Lung (tissue), 12 donors: ENCODE data around the gene PYCR2. TPM values are rescaled to one million over a fixed set of nuclear protein-coding genes. Genes with fewer than 3 reads are reported as not detected.

Experiments used
- ATAC-seq: fragments of 200-7000 bp; cut with Tn5 transposase; one replicate; pipeline ENCODE4 v1.9.1; 2020; ENCODE audit warnings: moderate number of reproducible peaks; ENCODE audit not compliant: insufficient read depth, low FRiP score
- DNase-seq, 3 donors: peaks; one replicate each; pipeline ENCODE4 v3.0.0-alpha.2; 2013 to 2017
- H3K27ac ChIP-seq, 2 donors: one replicate each; pipeline ENCODE4 v1.5.1; 2013; ENCODE audit warnings: mild to moderate bottlenecking in 2 of 2, moderate library complexity in 2 of 2, control low read depth in 1 of 2, inconsistent platforms in 1 of 2, low read depth in 1 of 2, low read length in 1 of 2
- H3K27me3 ChIP-seq, 3 donors: one replicate each; pipeline ENCODE4 v1.5.1; 2013; ENCODE audit warnings: low read length in 2 of 3; ENCODE audit not compliant: control insufficient read depth in 3 of 3, insufficient read depth in 3 of 3
- H3K36me3 ChIP-seq, 4 donors: one replicate each; pipeline ENCODE4 v1.5.1; 2013; ENCODE audit warnings: low read length in 4 of 4, mild to moderate bottlenecking in 1 of 4, moderate library complexity in 1 of 4; ENCODE audit not compliant: control insufficient read depth in 4 of 4, insufficient read depth in 4 of 4
- H3K4me1 ChIP-seq, 5 donors: one replicate each; pipeline ENCODE4 v1.5.1; 2013; ENCODE audit warnings: low read length in 5 of 5, mild to moderate bottlenecking in 2 of 5, moderate library complexity in 1 of 5; ENCODE audit not compliant: control insufficient read depth in 5 of 5, insufficient read depth in 5 of 5
- H3K4me3 ChIP-seq: one replicate; pipeline ENCODE4 v1.5.1; 2013; ENCODE audit warnings: mild to moderate bottlenecking, control low read depth, moderate library complexity
- H3K9ac ChIP-seq, 2 donors: one replicate each; pipeline ENCODE4 v1.5.1; 2013; ENCODE audit warnings: low read length in 2 of 2, control low read depth in 1 of 2; ENCODE audit not compliant: insufficient read depth in 1 of 2
- H3K9me3 ChIP-seq, 4 donors: one replicate each; pipeline ENCODE4 v1.5.1; 2013; ENCODE audit warnings: low read length in 3 of 4, mild to moderate bottlenecking in 1 of 4, moderate library complexity in 1 of 4; ENCODE audit not compliant: control insufficient read depth in 4 of 4, insufficient read depth in 3 of 4
- CTCF ChIP-seq: IDR thresholded peaks from 2 replicates; pipeline ENCODE4 v1.5.1; 2012; ENCODE audit warnings: mild to moderate bottlenecking; ENCODE audit errors: control extremely low read depth, extremely low read depth
- WGBS, 2 donors: extraction: QIAGEN DNeasy Blood & Tissue Kit; methylation state at CpG; one replicate each; pipeline ENCODE4 v1.1.7; 2013; 5-methylcytosine and 5-hydroxymethylcytosine counted together
- polyA plus RNA-seq, 2 donors: library from polyadenylated mRNA; stranded (reverse); fragments of 200-250 nt; gene quantifications; one replicate each; pipeline ENCODE4 v1.2.1, GENCODE V29; 2013
- total RNA-seq, 2 donors: library from RNA; depleted of rRNA in 1 of 2; stranded (reverse); fragments of >200 nt in 1 of 2; gene quantifications; one replicate each; pipeline ENCODE4 v1.2.1, GENCODE V29; 2014 to 2021
- donor health status: control.
- donor health status: control.
- donor health status: Bipolar disorder and iron deficiency.
- donor health status: healthy.
- donor health status: DM: yes; HTN: yes; CAD: no.

PYCR2 gene
- total and polyA plus RNA-seq, 4 donors: 32.6 to 105 (median 84.8) TPM

GRCh38 chr1:225915538-225915991, 8.5 kb downstream of the PYCR2 start:
- WGBS, 2 donors: 90 to 93% methylated on average over 7 of the region's 7 CpGs
- no peak overlapping the region for H3K27ac ChIP-seq
- ATAC-seq (no peak), DNase-seq (no peak)
- no peaks in the 10 kb centered on the region for H3K27me3 ChIP-seq
- no peak overlapping the region for H3K4me3 ChIP-seq
- H3K9ac ChIP-seq: no peak overlapping the region
- TF ChIP-seq CTCF: no peak
- peaks cover 0 to 15% (median 9%) of the 10 kb centered on the region in 4 donors for H3K36me3 ChIP-seq
- peaks cover 0 to 2% (median 0%) of the 10 kb centered on the region in 4 donors for H3K9me3 ChIP-seq
- peaks cover 0 to 21% (median 4%) of the 10 kb centered on the region in 5 donors for H3K4me1 ChIP-seq

GRCh38 chr1:225914947-225915346, 9.1 kb downstream of the PYCR2 start:
- no peak for DNase-seq
- H3K36me3 ChIP-seq: peaks cover 0 to 14% (median 9%) of the 10 kb centered on the region in 4 donors
- no peak for TF ChIP-seq CTCF
- H3K4me3 ChIP-seq: no peak overlapping the region
- H3K9ac ChIP-seq: no peak overlapping the region
- 93 to 94% methylated on average over 6 of the region's 6 CpGs for WGBS, 2 donors
- no peak for ATAC-seq
- no peak overlapping the region for H3K27ac ChIP-seq
- H3K4me1 ChIP-seq: peaks cover 0 to 17% (median 2%) of the 10 kb centered on the region in 5 donors
- no peaks in the 10 kb centered on the region for H3K27me3 ChIP-seq
- H3K9me3 ChIP-seq: peaks cover 0 to 2% (median 0%) of the 10 kb centered on the region in 4 donors

- 87 to 93% methylated on average over 6 of the region's 6 CpGs for WGBS, 2 donors
- TF ChIP-seq CTCF: no peak
- H3K4me3 ChIP-seq: no peak overlapping the region
- H3K27ac ChIP-seq: no peak overlapping the region
- peaks cover 0 to 13% (median 9%) of the 10 kb centered on the region in 4 donors for H3K36me3 ChIP-seq
- H3K4me1 ChIP-seq: peaks cover 0 to 11% (median 0%) of the 10 kb centered on the region in 5 donors
- H3K9ac ChIP-seq: no peak overlapping the region
- H3K27me3 ChIP-seq: no peaks in the 10 kb centered on the region
- ATAC-seq (no peak), DNase-seq (no peak)
- H3K9me3 ChIP-seq: peaks cover 0 to 2% (median 0%) of the 10 kb centered on the region in 4 donors
Observed at GRCh38 chr1:225914391-225914790, 9.7 kb downstream of the PYCR2 start.
